ENCODE measurements around the gene HMG20B.
"Not testable (repeated sequence)": the region's sequence is repeated elsewhere in the genome, so short reads cannot be mapped to it uniquely, and the experiment has no call there.

The HMG20B gene

DNA sequence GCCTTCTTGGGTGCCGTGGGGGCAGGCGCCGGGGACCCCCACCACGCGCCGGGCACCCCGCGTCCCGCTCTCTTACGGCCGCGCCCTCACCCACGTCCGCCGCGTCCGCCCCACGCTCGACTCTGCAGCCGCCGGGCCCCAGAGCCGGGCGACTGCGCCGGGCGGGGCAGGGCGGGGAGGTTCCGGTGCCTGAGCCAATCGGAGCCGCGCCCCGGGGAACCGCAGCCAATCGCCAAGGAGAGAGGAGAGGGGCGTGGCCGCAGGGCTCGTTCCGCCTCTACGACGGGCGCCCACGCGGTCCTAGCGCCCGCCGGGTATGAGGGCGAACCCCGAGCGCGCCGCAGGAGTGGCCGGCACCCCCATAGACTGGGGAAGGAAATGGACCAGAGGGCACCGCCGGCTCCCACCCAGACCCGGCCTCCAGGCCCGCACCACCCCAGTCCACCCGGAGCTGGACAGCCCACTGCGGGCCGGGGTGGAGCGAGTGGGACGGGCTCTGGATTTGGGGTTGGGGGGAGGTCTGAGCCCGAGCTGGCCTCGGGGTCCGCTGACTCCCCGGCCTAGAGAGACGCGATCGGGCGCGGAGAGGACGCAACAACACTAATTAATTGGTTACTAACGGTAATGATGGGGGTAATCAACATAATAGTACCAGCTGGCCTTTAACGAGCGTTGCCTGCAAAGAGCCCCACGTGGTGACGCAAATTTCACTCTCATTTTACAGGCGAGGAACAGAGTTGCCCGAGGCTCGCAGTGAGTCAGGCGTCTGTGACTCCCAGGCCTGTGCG is 15.1 kb upstream of the HMG20B start, which contains the start of gene MFSD12:
Gene MFSD12 (minus strand): TSS at position 126 of the 788 bp plus-strand sequence. CDS start 183 bp downstream, outside the sequence.
- H3K36me3 Mint-ChIP-seq (ENCODE audit: low read depth), result peaks cover 2% of the 10 kb centered on the region
- peak within 1 kb of the TSS; percentile 99 for H3K4me3 Mint-ChIP-seq
- H3K27me3 Mint-ChIP-seq, result no peaks in the 10 kb centered on the region
- DNase-seq (peak; percentile 97), ATAC-seq (peak; percentile 89)
- no peaks in the 10 kb centered on the region for H3K9me3 Mint-ChIP-seq
- peaks cover 41% of the 10 kb centered on the region for H3K4me1 Mint-ChIP-seq
- peak within 1 kb of the TSS; percentile 94 for H3K27ac Mint-ChIP-seq

DNA sequence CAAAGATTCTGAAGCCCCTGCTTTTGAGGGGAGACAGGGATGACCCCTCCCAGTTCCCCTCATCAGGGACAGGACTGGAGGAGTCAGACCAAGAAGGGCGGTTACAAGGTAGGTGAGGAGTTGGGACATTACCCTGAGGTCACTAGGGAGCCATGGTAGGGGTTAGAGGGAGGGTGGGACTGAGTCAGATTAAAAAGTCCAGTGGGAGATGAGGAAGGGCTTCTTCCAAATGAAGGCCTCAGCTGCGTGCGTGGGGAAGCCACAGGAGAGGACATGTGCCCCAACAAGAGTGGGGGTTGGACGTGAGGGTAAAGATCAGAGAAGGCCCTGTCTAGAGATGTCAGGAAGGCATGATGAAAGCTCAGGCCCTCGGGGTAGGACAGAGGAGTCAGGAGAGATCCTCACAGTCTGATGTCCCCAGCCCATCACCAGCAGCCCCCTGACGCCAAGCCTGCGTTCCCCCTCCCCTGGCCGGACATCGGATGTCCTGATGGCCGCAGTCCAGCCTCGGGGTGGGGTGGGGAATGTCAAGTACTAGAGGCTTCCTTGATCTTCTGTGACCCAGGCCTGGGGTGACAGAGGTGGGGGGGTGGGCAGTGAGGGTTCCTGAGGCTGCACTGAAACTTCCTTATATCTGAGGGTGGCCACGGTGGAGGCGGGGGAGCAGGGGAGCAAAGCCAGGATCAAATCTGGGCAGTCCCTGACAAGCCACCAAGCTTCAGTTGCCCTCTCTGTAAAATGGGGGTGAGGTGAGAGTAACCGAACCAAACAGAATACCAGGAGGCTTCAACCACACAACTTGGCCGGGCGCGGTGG is 8.8 kb upstream of the HMG20B start:
- H3K4me3 Mint-ChIP-seq, result no peak overlapping the region
- H3K27ac Mint-ChIP-seq, result no peak overlapping the region
- H3K4me1 Mint-ChIP-seq, result peaks cover 2% of the 10 kb centered on the region
- DNase-seq (no peak), ATAC-seq (no peak)
- no peaks in the 10 kb centered on the region for H3K9me3 Mint-ChIP-seq
- H3K36me3 Mint-ChIP-seq (ENCODE audit: low read depth), result no peaks in the 10 kb centered on the region
- H3K27me3 Mint-ChIP-seq, result no peaks in the 10 kb centered on the region

DNA sequence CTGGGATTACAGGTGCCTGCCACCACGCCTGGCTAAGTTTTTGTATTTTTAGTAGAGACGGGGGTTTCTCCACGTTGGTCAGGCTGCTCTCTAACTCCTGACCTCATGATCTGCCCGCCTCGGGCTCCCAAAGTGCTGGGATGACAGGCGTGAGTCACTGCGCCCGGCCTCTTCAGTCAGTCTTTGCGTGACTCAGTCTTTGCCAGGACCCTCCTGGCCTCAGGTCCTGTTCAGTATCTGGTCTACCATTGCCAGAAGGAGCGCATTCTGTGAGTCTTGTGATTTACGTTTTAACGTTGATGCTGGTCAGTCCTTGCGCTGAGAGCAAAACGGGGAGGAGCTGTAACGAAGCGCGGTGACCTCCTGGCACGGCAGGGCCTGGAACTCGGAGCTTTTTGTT is 7.6 kb upstream of the HMG20B start:
- Mint-ChIP-seq H3K9me3 (no peaks in the 10 kb centered on the region), H3K27me3 (no peaks in the 10 kb centered on the region), H3K27ac (no peak overlapping the region), H3K4me1 (peaks cover 2% of the 10 kb centered on the region), H3K4me3 (no peak overlapping the region), H3K36me3 (ENCODE audit: low read depth) (no peaks in the 10 kb centered on the region)
- DNase-seq (no peak), ATAC-seq (no peak)

DNA sequence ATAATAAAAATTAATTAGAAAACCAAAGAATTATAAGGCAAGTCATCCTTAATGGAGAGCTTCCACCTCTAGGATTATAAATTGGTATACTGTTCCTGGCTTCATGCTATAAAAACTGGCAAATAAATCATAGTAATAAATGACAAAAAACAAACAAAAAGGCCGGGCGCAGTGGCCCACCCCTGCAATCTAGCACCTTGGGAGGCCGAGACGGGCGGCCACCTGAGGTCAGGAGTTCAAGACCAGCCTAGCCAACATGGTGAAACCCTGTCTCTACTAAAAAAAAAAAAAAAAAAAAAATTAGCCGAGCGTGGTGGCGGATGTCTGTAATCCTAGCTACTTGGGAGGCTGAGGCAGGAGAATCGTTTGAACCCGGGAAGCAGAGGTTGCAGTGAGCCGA is 2.7 kb upstream of the HMG20B start:
- not testable (repeated sequence) for H3K9me3 Mint-ChIP-seq; H3K27me3 Mint-ChIP-seq; DNase-seq; ATAC-seq; H3K36me3 Mint-ChIP-seq (ENCODE audit: low read depth); H3K4me3 Mint-ChIP-seq; H3K27ac Mint-ChIP-seq
- peaks cover 17% of the 10 kb centered on the region for H3K4me1 Mint-ChIP-seq

DNA sequence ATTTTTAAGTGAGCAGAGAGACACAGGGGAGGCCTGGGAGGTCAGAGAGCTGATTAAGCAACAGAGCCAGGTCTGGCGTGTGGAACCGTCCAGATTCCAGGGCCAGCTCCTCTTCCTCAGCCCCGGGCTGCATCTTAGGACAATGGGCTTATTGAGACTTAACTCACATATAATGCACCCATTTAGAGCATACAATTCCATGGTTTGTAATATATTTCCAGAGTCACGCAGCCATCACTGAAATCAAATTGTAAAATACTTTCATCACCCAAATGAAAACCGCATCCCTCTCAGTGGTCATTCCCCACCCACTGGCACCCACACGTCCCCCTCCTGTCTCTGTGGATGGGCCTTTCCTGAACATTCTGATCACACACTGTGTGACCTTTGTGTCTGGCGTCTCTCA is 2.1 kb upstream of the HMG20B start:
- peaks cover 18% of the 10 kb centered on the region for H3K4me1 Mint-ChIP-seq
- H3K27me3 Mint-ChIP-seq, result no peaks in the 10 kb centered on the region
- no peaks in the 10 kb centered on the region for H3K9me3 Mint-ChIP-seq
- H3K36me3 Mint-ChIP-seq (ENCODE audit: low read depth), result peaks cover 6% of the 10 kb centered on the region
- no peak overlapping the region for H3K4me3 Mint-ChIP-seq
- no peak for ATAC-seq
- no peak overlapping the region for H3K27ac Mint-ChIP-seq
- DNase-seq, result no peak

DNA sequence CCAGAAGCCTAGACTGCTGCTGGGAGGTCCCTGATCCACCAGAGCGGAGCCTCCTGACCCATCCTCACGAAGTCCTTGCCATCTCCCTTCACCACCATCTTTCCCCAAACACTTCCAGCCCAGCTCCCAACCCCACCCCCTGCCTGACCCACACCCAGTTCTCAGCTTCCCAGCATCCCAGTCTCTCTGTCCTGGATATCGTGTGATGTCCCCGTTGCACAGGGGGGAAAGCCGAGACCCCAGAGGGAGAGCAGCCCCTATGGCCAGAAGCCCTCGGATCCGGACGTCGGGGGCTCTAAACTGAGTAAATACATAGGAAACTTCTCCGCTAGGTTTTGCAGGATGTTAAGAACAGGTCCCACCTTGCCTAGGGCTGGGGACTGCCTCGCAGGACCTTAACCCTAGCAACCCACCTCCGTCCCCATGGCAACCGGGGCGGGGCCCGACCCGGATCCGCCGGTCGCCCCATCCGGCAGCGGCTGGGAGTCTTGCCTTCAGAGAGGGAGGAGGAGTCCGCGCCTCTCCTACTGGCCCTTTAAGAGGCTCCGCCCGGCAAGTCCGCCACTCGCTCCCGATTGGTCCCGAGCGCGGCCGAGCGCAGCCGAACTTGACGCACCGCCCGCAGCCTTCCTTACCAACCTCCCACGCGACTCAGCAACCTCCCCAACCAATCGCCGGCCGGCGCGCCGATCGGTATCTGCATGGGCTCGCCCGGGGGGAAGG is 451 bp upstream of the HMG20B start:
- Mint-ChIP-seq H3K4me3 (peak overlapping the region; percentile 75), H3K27me3 (no peaks in the 10 kb centered on the region), H3K4me1 (peaks cover 18% of the 10 kb centered on the region), H3K9me3 (no peaks in the 10 kb centered on the region), H3K27ac (peak overlapping the region; percentile 72), H3K36me3 (ENCODE audit: low read depth) (peaks cover 6% of the 10 kb centered on the region)
- DNase-seq (peak; percentile 99), ATAC-seq (peak; percentile 97)

DNA sequence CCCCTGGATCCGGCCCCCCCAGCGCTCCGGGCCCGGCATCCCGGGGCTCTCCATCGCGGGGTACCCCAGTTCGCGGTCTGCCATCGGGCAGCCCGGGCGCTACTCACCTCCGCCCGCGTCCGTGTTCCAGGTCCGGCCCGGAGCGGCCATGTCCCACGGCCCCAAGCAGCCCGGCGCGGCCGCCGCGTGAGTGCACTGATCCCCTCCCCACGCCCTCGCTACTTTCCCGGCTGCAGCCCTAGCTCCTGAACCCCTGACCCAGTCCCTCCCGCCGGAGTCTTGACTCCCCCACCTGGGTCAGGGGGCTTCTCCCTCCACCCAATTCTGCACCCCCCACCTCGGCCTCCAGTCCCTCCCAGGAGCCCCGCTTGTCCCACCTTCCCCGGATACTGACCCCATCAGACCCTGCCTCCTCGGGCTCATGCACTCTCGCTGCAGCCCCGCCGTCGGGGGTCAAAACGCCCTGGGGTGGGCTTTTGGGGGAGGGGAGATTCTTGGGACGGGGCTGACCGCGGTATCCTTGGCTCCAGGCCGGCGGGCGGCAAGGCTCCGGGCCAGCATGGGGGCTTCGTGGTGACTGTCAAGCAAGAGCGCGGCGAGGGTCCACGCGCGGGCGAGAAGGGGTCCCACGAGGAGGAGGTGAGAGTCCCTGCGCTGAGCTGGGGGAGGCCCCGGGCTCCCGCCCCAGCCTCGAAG is 566 bp downstream of the HMG20B start:
- Mint-ChIP-seq H3K4me3 (peak overlapping the region; percentile 75), H3K9me3 (no peaks in the 10 kb centered on the region), H3K27me3 (no peaks in the 10 kb centered on the region), H3K36me3 (ENCODE audit: low read depth) (peaks cover 6% of the 10 kb centered on the region), H3K27ac (peak overlapping the region; percentile 31), H3K4me1 (peaks cover 18% of the 10 kb centered on the region)
- DNase-seq (peak; percentile 36), ATAC-seq (peak; percentile 2)

DNA sequence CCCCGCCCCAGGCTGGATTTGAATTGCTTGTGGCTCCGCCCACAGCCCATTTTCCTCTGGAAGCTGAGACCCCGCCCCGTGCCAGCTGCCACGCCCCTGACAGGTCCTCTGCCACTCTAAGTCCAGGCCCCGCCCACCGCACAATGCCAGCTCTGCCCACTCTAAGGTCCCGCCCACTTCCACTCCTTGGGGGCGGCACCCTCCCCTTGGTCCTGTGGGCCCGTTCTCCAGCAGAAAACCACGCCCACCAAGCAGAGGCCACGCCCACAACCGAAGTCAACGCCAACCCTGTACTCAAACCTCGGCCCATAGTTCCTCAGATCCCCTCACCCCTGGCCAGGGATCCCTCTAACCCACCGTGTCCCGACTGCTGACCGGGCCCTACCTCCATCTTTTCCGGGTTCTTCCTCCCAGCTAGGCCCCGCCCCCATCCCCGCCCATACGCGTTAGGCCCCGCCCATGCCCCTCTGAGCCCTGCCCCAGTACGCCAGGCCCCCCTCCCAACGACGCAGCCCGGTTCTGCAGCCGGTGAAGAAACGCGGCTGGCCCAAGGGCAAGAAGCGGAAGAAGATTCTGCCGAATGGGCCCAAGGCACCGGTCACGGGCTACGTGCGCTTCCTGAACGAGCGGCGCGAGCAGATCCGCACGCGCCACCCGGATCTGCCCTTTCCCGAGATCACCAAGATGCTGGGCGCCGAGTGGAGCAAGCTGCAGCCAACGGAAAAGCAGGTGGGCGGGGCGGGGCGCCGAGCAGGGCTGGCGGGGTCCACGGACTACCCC is 1.3 kb downstream of the HMG20B start:
- H3K9me3 Mint-ChIP-seq, result no peaks in the 10 kb centered on the region
- peaks cover 16% of the 10 kb centered on the region for H3K4me1 Mint-ChIP-seq
- peak overlapping the region; percentile 31 for H3K27ac Mint-ChIP-seq
- ATAC-seq (peak; percentile 8), DNase-seq (peak; percentile 95)
- H3K36me3 Mint-ChIP-seq (ENCODE audit: low read depth), result peaks cover 6% of the 10 kb centered on the region
- H3K4me3 Mint-ChIP-seq, result peak overlapping the region; percentile 75
- no peaks in the 10 kb centered on the region for H3K27me3 Mint-ChIP-seq

DNA sequence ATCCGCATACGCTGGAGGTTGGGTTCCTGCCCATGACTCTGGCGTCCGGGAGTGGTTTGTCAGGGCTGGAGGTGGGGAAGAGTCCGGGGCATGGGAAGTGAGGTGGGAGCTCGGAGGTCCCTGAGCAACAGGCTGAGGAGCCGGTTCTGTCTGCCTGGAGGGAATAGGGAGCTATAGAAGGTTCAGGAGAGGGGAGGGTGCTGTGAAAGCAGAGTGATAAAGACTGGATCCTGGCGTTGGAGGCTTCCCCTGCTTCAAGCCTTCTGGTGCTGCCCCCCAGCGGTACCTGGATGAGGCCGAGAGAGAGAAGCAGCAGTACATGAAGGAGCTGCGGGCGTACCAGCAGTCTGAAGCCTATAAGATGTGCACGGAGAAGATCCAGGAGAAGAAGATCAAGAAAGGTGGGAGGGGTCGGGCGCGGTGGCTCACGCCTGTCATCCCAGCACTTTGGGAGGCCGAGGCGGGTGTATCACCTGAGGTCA is 2.6 kb downstream of the HMG20B start:
- H3K9me3 Mint-ChIP-seq, result no peaks in the 10 kb centered on the region
- no peak for ATAC-seq
- DNase-seq, result no peak
- H3K27ac Mint-ChIP-seq, result no peak overlapping the region
- H3K36me3 Mint-ChIP-seq (ENCODE audit: low read depth), result peaks cover 6% of the 10 kb centered on the region
- no peaks in the 10 kb centered on the region for H3K27me3 Mint-ChIP-seq
- no peak overlapping the region for H3K4me3 Mint-ChIP-seq
- H3K4me1 Mint-ChIP-seq, result peaks cover 16% of the 10 kb centered on the region

DNA sequence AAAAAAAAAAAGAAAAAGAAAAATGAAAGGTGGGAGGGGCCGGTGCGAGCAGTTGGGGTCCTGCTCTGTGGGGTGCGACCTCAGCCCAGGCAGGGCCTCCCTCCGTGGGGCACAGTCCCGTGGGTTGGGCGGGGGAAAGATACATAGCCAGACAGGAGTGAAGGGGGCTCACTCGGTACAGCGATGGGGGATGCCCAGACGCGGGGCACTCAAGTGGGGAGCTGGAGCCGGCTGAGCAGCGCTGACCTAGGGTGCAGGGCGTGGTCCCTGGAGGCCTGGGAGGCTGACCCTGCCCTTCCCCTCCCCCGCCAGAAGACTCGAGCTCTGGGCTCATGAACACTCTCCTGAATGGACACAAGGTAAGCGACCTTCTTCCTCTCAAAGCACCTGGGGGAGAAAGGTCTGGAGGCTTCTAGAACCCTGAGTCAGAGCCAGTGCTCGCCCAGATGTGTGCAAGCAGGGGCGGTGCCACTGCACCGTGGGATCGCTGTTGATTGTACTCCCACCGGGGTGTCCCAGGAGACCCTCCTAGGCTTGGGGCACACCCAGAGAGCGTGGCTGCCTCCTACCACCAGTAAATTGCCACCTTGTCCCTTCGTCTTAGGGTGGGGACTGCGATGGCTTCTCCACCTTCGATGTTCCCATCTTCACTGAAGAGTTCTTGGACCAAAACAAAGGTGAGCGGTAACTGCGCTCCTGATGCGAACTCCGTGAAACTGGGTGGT is 3.4 kb downstream of the HMG20B start:
- Mint-ChIP-seq H3K36me3 (ENCODE audit: low read depth) (peaks cover 6% of the 10 kb centered on the region), H3K4me1 (peaks cover 16% of the 10 kb centered on the region), H3K4me3 (no peak overlapping the region), H3K9me3 (no peaks in the 10 kb centered on the region), H3K27me3 (no peaks in the 10 kb centered on the region), H3K27ac (no peak overlapping the region)
- ATAC-seq, result no peak
- DNase-seq, result no peak

DNA sequence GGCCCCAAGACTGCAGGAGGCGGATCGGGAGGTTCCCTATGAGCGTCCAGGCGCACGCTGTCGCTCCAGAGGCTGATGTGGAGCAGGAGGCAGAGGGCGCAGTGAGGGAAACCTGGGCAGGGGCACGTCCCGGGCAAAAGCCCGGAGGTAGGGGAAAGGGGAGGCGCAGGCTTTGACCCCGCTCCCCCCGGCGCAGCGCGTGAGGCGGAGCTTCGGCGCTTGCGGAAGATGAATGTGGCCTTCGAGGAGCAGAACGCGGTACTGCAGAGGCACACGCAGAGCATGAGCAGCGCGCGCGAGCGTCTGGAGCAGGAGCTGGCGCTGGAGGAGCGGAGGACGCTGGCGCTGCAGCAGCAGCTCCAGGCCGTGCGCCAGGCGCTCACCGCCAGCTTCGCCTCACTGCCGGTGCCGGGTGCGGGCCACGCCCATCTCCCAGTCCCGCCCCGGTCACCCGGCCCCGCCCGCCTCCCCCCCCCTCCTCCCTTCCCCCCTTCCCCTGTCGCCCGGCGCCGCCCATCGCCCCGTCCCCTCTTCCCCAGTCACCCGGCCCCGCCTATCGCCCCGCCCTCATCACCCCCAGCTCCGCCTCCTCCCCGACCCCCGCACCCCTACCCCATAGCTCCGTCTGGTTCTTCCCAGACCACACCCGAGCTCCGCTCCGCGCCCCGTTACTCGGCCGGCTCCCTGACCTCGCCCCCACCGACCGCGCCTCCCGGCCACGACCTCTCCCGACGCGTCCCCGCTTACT is 4.1 kb downstream of the HMG20B start:
- DNase-seq (no peak), ATAC-seq (no peak)
- Mint-ChIP-seq H3K4me3 (no peak overlapping the region), H3K36me3 (ENCODE audit: low read depth) (peaks cover 6% of the 10 kb centered on the region), H3K27ac (no peak overlapping the region), H3K27me3 (no peaks in the 10 kb centered on the region), H3K4me1 (peaks cover 11% of the 10 kb centered on the region), H3K9me3 (no peaks in the 10 kb centered on the region)

DNA sequence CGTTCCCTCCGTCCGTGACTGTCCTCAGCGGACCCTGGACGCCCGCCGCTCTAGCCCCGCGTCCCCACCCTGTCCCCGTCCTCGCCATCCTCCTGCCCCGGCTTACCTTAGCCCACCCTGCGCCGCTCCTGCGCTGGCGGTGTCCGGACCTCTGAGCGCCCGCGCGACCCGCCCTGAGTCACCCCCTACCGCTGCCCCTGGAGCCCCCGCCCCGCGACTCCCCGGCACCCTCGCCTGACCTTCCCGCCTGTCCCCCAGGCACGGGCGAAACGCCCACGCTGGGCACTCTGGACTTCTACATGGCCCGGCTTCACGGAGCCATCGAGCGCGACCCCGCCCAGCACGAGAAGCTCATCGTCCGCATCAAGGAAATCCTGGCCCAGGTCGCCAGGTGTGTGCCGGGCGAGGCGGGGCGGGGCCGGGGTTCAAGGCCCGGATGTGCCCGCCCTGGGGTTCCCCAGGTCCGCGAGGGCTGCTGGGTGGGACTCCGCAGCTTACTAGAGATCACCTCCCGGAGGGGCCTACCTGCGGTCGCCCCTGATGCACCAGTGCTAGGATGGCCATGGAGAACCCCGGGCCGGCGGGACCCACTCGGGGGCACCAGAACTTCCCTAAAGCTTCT is 5.1 kb downstream of the HMG20B start:
- Mint-ChIP-seq H3K36me3 (ENCODE audit: low read depth) (peaks cover 6% of the 10 kb centered on the region), H3K4me3 (no peak overlapping the region), H3K27me3 (no peaks in the 10 kb centered on the region), H3K27ac (no peak overlapping the region), H3K4me1 (peaks cover 7% of the 10 kb centered on the region), H3K9me3 (no peaks in the 10 kb centered on the region)
- ATAC-seq (no peak), DNase-seq (no peak)
